H1 (cell line): ENCODE results near the gene ATCAY. TPM values are rescaled to one million over a fixed set of nuclear protein-coding genes. Genes with fewer than 3 reads are reported as not detected.

Experiments
- CHD2 ChIP-seq: IDR thresholded peaks from 2 replicates; pipeline ENCODE4 v1.6.1; 2012; ENCODE audit warnings: low read length, improper control_type of control experiment
- EZH2 ChIP-seq: fragments of 200-600 bp; sonication (generic); IDR thresholded peaks from 2 replicates; pipeline ENCODE4 v1.7.1; 2012; ENCODE audit warnings: low read depth, mild to moderate bottlenecking, moderate library complexity, low read length, inconsistent platforms; ENCODE audit not compliant: severe bottlenecking
- GABPA ChIP-seq: IDR thresholded peaks from 2 replicates; pipeline ENCODE4 v1.6.1; 2011; ENCODE audit warnings: mild to moderate bottlenecking, low read length, moderate library complexity, borderline replicate concordance; ENCODE audit not compliant: insufficient read depth
- POLR2AphosphoS5 ChIP-seq: IDR thresholded peaks from 2 replicates; pipeline ENCODE4 v1.6.1; 2011; ENCODE audit warnings: low read depth, low read length
- POU5F1 ChIP-seq: IDR thresholded peaks from 2 replicates; pipeline ENCODE4 v1.6.1; 2011; ENCODE audit warnings: low read depth, mild to moderate bottlenecking, low read length, moderate library complexity
- RBBP5 ChIP-seq: IDR thresholded peaks from 2 replicates; pipeline ENCODE4 v1.7.1; 2012; ENCODE audit warnings: low read depth, mild to moderate bottlenecking, inconsistent platforms, low read length, moderate library complexity, borderline replicate concordance
- SP4 ChIP-seq: IDR thresholded peaks from 2 replicates; pipeline ENCODE4 v1.6.1; 2012; ENCODE audit warnings: low read length, inconsistent platforms
- TEAD4 ChIP-seq: IDR thresholded peaks from 2 replicates; pipeline ENCODE4 v1.6.1; 2012; ENCODE audit warnings: low read depth, low read length, inconsistent platforms, mixed read lengths
- polyA plus RNA-seq, 7 experiments: library from polyadenylated mRNA; depleted of rRNA in 3 of 7; stranded (reverse) in 5 of 7; unstranded in 2 of 7; fragments of >200 nt in 5 of 7; fragments of 200-250 nt in 2 of 7; gene quantifications; 1 replicate in 5 of 7; 2 replicates in 1 of 7; 4 replicates in 1 of 7; pipeline versions ENCODE4 v1.2.1 to v1.2.3, GENCODE V29; 2011 to 2013; ENCODE audit warnings: missing spikeins in 2 of 7, mixed read lengths in 2 of 7
- total RNA-seq: library from RNA; stranded (reverse); fragmentation: NEBNext Ultra II Directional; extraction: Animal tissue kit (Norgen Biotek cat#: 25700); gene quantifications from 2 replicates; pipeline ENCODE4 v1.2.1, GENCODE V29; 2021
- TF ChIP-seq, protein P1 (sequence below): fragments of 300-600 bp; sonication (generic); IDR thresholded peaks from 2 replicates; pipeline ENCODE4 v1.7.1; 2012; ENCODE audit warnings: low read length, moderate library complexity, mild to moderate bottlenecking, inconsistent platforms; ENCODE audit not compliant: insufficient replicate concordance

ATCAY gene
- total and polyA plus RNA-seq, 2 of the 8 experiments (the other 6 are each of a cell fraction or from before 2014, with no cell fraction given) = 24.4 to 33.8 TPM

DNA sequence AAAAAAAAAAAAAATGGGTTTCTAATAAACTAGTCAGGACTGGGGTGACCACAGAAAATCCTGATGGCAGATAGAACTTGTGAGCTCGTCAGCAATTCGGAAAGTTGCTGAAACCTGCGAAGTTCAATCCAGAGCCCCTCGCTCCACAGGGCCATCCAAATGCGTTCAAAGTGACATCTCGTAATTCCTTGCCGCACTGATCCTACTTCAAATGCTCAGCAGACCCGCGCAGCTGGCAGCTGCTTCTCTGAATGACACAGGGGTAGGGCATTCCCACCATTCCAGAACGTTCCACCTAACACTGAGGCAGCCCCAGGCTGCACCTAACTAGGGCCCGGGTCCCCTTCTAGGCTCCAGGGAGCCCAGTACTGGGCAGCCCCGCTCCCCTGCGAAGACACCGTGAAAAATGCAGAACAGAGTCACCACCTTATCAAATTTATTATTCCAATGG, 95.2 kb downstream of the ATCAY start (continued):
- TF ChIP-seq, protein P1, sequence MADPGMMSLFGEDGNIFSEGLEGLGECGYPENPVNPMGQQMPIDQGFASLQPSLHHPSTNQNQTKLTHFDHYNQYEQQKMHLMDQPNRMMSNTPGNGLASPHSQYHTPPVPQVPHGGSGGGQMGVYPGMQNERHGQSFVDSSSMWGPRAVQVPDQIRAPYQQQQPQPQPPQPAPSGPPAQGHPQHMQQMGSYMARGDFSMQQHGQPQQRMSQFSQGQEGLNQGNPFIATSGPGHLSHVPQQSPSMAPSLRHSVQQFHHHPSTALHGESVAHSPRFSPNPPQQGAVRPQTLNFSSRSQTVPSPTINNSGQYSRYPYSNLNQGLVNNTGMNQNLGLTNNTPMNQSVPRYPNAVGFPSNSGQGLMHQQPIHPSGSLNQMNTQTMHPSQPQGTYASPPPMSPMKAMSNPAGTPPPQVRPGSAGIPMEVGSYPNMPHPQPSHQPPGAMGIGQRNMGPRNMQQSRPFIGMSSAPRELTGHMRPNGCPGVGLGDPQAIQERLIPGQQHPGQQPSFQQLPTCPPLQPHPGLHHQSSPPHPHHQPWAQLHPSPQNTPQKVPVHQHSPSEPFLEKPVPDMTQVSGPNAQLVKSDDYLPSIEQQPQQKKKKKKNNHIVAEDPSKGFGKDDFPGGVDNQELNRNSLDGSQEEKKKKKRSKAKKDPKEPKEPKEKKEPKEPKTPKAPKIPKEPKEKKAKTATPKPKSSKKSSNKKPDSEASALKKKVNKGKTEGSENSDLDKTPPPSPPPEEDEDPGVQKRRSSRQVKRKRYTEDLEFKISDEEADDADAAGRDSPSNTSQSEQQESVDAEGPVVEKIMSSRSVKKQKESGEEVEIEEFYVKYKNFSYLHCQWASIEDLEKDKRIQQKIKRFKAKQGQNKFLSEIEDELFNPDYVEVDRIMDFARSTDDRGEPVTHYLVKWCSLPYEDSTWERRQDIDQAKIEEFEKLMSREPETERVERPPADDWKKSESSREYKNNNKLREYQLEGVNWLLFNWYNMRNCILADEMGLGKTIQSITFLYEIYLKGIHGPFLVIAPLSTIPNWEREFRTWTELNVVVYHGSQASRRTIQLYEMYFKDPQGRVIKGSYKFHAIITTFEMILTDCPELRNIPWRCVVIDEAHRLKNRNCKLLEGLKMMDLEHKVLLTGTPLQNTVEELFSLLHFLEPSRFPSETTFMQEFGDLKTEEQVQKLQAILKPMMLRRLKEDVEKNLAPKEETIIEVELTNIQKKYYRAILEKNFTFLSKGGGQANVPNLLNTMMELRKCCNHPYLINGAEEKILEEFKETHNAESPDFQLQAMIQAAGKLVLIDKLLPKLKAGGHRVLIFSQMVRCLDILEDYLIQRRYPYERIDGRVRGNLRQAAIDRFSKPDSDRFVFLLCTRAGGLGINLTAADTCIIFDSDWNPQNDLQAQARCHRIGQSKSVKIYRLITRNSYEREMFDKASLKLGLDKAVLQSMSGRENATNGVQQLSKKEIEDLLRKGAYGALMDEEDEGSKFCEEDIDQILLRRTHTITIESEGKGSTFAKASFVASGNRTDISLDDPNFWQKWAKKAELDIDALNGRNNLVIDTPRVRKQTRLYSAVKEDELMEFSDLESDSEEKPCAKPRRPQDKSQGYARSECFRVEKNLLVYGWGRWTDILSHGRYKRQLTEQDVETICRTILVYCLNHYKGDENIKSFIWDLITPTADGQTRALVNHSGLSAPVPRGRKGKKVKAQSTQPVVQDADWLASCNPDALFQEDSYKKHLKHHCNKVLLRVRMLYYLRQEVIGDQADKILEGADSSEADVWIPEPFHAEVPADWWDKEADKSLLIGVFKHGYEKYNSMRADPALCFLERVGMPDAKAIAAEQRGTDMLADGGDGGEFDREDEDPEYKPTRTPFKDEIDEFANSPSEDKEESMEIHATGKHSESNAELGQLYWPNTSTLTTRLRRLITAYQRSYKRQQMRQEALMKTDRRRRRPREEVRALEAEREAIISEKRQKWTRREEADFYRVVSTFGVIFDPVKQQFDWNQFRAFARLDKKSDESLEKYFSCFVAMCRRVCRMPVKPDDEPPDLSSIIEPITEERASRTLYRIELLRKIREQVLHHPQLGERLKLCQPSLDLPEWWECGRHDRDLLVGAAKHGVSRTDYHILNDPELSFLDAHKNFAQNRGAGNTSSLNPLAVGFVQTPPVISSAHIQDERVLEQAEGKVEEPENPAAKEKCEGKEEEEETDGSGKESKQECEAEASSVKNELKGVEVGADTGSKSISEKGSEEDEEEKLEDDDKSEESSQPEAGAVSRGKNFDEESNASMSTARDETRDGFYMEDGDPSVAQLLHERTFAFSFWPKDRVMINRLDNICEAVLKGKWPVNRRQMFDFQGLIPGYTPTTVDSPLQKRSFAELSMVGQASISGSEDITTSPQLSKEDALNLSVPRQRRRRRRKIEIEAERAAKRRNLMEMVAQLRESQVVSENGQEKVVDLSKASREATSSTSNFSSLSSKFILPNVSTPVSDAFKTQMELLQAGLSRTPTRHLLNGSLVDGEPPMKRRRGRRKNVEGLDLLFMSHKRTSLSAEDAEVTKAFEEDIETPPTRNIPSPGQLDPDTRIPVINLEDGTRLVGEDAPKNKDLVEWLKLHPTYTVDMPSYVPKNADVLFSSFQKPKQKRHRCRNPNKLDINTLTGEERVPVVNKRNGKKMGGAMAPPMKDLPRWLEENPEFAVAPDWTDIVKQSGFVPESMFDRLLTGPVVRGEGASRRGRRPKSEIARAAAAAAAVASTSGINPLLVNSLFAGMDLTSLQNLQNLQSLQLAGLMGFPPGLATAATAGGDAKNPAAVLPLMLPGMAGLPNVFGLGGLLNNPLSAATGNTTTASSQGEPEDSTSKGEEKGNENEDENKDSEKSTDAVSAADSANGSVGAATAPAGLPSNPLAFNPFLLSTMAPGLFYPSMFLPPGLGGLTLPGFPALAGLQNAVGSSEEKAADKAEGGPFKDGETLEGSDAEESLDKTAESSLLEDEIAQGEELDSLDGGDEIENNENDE = no peak
- TF ChIP-seq TEAD4 (no peak), CHD2 (no peak), GABPA (no peak), SP4 (no peak), POLR2AphosphoS5 (peak; percentile 95), EZH2 (no peak), POU5F1 (no peak), RBBP5 (no peak)
